GM19099 (cell line): ENCODE results near the gene PTCD3.

ENCODE experiments used
- POLR2A ChIP-seq: IDR thresholded peaks from 3 replicates; pipeline ENCODE4 v1.6.1; 2011; ENCODE audit warnings: low read depth; ENCODE audit not compliant: insufficient read length; ENCODE audit errors: extremely low read depth

Gene PTCD3

DNA sequence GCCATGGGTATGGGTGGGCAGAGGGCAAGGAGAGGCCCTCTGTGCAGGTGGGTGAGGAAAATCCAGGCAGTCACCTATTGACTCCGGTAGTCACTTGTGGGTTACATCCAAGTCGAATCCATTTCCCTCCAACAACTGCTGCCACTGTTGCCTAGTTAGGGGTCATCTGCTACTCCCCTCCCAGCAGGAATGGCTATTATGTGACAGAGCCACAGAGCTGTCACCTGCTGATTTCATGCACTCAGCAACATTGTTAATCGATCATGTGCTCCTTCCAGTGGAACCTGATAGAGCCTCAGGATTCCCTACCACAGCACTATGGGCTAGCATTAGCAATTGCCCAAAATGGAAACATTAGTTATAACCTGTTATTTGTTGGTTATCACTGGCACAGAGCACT, 31.8 kb upstream of the PTCD3 start:
- no peak for TF ChIP-seq POLR2A

- no peak for TF ChIP-seq POLR2A
Measured at GRCh38 chr2:86074811-86075210, 31.2 kb upstream of the PTCD3 start.

GRCh38 chr2:86075886-86076285, 30.1 kb upstream of the PTCD3 start:
- no peak for TF ChIP-seq POLR2A

DNA sequence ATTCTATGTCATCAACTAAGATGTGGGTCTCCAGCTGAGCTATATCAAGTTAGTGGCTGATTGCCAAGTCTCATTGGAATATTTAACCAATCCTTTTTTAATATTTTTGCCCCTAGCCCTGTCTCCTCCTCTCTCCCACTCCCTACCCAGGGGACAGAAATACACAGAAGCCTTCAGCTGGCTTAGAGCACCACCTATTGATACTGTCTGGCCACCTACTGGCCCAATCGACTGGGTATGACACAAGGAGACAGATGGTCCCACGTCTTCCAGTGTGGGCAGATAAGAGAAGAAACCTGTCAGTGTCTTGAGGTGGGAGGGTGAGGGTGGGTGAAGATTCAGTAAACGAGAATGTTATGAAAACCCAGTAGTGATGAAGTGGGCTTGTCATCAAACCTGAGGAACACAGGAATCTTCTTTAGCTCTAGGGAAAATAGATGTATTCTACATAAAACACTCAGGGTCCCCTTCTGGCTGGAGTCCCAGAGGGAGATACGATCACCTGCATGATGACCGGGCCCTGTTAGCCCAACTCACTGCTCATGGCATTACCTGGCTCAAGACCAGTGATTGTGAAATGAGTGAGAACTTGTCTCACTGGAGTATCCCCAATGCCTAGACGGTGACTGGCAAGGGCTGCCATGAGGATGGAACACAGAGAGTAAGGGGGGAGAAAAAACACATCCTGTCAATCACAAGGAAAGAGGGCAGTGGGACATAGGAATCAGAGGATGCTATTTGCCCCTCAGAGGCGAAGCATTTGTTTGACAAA, 27.1 kb upstream of the PTCD3 start:
- no peak for TF ChIP-seq POLR2A

DNA sequence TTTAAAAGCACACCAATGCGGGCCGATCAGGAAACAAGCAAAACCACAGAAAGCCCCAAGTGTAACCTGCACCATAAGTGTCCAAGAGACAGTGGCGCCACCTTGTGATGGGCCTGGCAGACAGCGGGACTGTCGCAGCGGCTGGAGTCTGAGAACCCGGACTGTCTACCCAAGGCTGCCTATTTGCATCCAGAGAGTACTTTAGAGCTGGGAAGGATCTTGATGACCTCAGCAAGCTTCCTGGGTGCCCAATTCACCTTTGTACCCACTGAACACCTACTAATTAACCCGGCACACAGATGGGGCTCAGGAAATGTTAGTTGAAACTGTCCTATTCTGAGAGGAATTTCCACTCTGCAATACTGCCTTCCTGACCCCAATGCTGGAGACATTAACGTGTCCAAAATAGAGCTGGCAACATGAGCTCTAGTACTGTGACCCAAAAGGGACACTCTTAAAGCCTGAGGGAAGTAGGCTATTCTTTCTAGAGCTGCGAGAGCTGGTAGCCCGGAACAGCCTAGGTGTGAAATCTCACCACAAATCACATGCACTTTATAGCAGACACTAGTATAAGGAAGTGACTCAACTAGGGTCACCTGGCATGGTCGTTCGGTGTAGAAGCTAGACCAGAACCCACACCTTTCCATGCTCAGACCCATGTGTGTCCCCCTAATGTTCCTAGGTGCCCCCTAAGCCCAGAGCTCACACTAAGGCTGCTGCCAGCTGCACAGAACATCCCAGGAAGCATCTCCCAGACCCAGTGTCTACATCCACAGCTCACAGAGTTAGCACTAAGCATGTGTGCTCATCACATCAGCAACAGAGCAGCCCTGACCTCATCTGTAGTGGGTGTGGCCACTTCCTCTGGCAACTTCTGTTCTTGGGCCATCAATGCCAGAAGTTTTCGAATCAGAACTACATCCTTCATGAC, 25.8 kb upstream of the PTCD3 start:
- no peak for TF ChIP-seq POLR2A

- TF ChIP-seq POLR2A: no peak
Measured at GRCh38 chr2:86081724-86082123, 24.3 kb upstream of the PTCD3 start.

DNA sequence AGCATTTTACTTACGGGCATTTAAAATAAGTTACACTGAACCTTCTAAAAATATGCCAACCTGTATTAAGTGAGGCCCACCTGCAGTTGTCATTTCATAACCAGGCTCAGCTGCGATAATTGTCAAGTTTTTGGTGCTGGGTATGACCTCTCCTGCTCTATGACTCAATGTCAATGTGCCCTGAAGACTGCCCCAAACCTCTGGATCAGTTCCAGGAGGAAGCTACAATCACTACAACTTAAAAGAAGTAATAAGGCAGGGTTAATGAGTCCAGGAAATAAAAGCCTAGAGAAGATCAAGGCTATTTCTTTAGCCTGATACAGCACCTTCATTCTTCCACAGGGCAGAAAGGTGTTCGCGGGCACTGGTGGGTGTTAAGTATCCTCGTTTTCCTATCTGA, 23.3 kb upstream of the PTCD3 start:
- TF ChIP-seq POLR2A: no peak

DNA sequence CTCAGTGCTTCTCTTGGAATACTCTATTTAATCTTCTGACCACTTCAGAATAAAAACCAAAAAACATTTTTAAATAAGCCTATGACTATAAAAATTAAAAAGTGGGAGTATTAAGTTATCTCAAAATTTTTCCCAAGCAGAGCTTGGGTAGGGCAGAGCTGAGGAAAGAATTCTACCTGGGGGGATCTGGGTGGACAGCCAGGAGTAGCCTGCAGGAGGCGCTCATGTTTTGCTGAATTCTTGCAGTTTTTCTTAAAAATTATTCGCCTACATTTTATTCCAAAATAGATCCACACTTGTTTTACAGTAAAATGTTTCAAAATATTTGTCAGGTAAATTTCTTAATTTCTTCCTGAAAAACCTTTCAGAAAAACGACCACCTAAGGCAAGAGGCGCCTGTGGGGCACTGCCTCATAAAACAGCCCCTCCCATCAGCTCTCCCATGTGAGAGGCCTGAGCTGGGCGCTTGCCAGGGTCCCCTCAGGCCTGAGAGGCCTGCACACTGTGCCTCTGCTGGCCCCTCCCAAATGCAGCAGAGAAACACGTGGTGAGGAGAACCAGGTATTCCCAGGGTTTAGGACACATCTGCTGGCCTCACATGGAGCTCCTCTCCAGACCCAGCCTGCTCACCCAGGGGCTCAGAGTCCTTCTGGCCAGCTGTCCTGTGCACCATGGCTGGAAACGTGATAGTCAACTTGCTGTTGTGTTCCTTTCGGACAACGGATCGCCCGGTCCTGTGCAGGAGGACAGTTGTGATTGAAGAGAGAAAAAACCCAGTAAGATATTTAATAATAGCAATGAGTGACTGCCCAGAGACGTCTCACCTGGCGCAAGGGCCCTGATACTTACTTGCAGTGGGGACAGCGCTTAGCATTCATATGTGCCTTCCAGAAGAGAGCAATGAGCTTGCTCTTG, 17.8 kb upstream of the PTCD3 start:
- TF ChIP-seq POLR2A: no peak

DNA sequence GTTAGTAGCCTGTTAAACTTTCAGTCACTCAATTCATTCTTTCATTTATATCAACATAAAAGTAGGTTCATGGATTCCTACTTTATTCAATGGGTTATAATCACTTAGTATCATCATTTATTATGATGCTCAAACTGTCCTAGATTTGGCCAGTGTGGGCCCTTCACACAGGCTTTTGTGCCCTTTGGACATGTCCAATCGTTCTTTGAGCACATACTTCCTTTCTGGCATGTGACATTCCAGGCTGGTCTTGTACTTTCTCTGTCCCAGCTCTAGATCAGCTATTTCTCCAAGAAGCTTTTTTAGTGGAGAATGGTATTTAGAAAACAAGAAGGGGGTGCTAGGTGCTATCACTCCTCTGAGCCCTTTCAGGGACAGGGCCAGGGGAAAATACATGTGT, 11.8 kb upstream of the PTCD3 start:
- no peak for TF ChIP-seq POLR2A

DNA sequence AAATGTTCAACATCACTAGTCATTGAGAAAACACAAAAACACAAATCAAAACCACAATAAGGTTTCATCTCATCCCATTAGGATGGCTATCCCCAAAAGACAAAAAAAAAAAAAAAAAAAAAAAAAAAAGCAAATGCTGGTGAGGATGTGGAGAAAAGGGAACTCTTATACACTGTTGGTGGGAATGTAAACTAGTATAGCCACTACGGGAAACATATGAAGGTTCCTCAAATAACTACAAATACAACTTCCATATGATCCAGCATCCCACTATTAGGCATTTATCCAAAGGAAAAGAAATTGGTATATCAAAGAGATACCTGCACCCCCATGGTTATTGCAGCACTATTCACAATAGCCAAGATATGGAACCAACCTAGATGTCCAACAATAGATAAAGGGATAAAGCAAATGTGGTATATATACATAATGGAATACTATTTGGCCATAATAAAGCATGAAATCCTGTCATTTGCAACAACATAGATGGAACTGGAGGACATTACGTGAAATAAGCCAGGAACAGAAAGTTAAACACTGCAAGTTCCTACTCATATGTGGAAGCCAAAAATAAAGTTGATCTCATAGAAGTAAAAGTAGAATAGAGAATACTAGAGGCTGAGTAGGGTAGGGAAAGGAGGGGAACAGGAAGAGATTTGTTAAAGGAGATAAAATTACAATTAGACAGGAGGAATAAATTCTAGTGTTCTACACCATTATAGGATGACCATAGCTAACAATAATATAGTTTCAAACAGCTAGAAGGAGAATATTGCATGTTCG, 8.7 kb upstream of the PTCD3 start:
- no peak for TF ChIP-seq POLR2A

DNA sequence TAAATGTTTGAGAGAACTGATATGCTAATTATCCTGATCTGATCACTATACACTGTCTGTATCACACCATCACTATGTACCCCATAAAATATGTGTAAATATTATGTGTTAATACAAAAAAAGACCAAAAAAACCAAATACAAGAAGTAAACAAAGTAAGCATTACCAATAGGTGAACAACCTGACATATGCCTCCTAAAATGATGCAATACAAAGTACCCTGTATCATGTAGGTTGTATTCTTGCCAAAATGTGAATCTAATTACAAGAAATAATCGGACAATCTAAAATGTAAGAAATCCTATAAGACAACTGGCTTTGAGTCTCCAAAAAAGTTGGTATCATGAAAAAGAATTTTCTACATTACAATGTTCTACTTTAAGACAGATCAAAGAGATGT, 8.1 kb upstream of the PTCD3 start:
- TF ChIP-seq POLR2A: no peak

- no peak for TF ChIP-seq POLR2A
Measured at GRCh38 chr2:86102157-86102556, 3.9 kb upstream of the PTCD3 start.

DNA sequence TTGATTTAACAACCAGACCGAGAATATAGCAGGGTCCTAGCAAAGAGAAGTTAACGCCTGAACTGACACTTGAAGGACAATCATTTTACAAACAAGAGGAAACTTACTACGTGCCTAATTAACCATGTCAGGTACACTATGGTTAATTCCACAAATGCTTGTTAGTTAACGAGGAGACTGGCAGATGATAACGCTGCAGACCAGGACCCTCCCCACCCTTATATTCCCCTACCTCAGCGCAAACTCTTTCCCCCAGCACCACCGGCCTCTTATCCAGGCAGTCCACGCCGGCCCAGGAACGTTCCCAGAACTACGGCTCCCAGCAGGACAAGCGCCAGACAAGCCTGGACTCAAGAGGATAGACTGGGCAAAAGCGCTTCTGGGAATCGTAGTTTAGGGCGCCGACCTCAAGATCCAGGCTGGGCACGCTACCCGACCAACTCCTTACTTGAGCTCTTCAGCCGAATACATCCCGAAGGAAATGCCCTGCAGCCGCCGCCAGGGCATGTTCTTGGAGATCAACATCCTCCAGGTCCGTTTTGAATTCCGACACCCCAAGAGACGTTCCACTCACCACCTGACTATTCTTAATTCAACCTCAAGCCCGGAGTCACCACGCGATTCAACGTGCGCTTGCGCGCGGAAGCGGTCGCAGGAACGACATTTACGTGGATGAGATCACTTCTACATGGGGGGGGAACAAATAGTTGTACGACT, 625 bp upstream of the PTCD3 start, which contains the start of gene POLR1A:
POLR1A (minus strand) TSS at position 635 of the 717 bp plus-strand sequence; CDS start at position 525, 110 bp downstream.
- no peak for TF ChIP-seq POLR2A
